Measurements from ENCODE around the gene CDK4.

CDK4 gene

DNA sequence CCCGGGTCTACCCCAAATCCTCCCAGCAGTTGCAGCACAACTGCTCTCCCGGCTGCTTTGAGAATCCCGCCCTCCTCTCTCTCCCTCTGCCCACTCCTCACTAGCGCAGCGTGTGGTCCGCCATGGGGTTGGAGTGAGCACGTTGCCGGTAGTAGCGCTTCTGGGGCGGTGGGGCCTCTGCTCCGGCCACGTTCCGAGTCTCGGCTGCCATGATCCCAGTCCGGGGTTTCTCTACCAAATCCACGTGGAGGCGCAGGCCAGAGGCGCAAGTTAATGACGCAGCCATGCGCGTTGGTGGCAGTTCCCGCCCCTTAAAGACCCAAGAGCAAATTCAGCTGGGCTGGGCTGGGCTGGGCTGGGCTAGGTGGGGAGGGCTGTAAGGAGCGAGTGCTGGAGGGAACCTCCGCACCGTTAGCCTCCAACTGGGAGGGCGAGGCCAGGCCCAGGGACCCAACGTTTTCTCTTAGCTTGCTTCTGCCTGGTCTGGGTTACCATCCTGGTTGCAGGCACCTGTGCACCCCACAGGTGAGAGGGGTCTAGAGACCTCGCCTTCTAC is 19.8 kb upstream of the CDK4 start, which contains the start of gene METTL1:
Gene METTL1 (minus strand): TSS at position 233 of the 556 bp plus-strand sequence. CDS start 22 bp downstream, at position 211.
- peak; percentile 90 to 93 for DNase-seq (ENCODE audit: low read depth in 2 of 2)

- DNase-seq (ENCODE audit: low read depth in 2 of 2), result peak; percentile 83 to 96
Observed at GRCh38 chr12:57771236-57771872, 19.2 kb upstream of the CDK4 start.

GRCh38 chr12:57770734-57771133 is 18.6 kb upstream of the CDK4 start:
- DNase-seq (ENCODE audit: low read depth in 2 of 2), result no peak

DNA sequence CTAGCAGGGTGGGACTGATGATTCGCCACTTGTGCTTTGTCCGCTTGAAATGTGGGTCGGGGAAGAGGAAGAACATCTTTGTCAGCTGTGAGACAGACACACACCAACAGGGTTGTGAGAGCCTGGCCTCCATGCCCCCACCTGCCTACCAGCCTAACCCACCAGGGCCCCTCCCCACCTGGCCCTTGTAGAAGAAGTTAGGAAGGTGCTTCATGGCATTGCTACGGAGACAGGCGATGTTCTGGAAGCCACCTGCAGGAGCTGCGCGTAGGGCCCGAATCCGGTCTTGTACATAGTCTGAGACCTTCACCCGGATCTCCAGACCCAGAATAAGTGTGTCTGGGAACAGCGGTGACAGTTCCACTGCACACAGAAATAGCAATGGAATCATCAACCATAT is 17.5 kb upstream of the CDK4 start:
- no peak for DNase-seq (ENCODE audit: low read depth in 2 of 2)

DNA sequence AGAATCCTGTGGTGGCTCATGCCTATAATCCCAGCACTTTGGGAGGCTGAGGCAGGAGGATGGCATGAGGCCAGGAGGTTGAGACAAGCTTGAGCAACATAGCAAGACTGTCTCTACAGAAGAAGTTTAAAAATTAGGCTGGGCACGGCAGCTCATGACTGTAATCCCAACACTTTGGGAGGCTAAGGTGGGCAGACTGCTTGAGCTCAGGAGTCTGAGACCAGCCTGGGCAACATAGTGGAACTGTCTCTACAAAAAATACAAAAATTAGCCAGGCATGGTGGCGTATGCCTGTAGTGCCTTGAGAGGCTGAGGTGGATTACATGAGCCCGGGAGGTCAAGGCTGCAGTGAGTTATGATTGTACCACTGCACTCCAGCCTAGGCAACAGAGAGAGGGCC is 15.8 kb upstream of the CDK4 start:
- no peak for DNase-seq (ENCODE audit: low read depth in 2 of 2)

DNA sequence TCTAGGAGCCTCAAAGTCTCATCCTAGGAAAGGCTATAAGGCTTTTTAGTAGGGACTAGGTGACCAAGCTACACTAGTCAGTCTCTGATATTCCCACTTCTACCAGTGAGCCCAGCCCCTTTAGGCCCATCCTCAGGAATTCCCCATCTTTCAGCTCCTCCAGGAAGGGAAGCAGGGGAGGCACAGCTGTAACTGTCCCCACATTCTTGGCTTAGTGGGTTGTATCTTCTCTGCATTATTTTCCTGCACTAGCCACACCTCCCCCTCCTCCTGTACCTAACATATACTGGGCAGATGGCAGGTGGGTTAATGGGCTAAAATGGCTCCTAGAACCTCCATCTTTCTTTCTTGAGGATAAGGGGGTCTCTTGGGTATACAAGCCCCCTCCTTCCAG is 15.2 kb upstream of the CDK4 start:
- DNase-seq (ENCODE audit: low read depth in 2 of 2), result no peak

GRCh38 chr12:57766464-57767304 is 14.6 kb upstream of the CDK4 start, which contains the start of gene CYP27B1:
Gene CYP27B1, minus strand, starts transcription at chr12:57767078. Its CDS starts 37 bp downstream, at chr12:57767041.
- DNase-seq (ENCODE audit: low read depth in 2 of 2), result no peak

GRCh38 chr12:57765698-57766463 is 13.8 kb upstream of the CDK4 start:
- no peak for DNase-seq (ENCODE audit: low read depth in 2 of 2)

- no peak for DNase-seq (ENCODE audit: low read depth in 2 of 2)
Observed at GRCh38 chr12:57765003-57765697, 13.0 kb upstream of the CDK4 start.

DNA sequence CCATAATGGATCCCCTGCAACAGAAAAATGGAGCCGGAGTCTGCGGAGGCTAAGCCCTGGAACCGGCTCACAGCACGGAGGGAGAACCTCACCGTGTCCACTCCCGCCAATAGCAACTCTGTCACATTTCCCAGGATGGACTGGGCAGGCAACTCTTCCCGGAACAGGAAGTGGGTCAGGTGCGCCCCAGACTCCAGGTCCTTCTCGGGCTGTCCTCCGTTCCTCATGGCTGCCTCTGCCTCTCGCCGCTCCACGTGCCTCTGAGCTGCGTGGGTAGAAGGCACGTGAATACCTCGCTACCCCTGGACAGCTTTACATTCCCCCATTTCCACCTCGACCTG is 12.5 kb upstream of the CDK4 start:
- no peak for DNase-seq (ENCODE audit: low read depth in 2 of 2)

DNA sequence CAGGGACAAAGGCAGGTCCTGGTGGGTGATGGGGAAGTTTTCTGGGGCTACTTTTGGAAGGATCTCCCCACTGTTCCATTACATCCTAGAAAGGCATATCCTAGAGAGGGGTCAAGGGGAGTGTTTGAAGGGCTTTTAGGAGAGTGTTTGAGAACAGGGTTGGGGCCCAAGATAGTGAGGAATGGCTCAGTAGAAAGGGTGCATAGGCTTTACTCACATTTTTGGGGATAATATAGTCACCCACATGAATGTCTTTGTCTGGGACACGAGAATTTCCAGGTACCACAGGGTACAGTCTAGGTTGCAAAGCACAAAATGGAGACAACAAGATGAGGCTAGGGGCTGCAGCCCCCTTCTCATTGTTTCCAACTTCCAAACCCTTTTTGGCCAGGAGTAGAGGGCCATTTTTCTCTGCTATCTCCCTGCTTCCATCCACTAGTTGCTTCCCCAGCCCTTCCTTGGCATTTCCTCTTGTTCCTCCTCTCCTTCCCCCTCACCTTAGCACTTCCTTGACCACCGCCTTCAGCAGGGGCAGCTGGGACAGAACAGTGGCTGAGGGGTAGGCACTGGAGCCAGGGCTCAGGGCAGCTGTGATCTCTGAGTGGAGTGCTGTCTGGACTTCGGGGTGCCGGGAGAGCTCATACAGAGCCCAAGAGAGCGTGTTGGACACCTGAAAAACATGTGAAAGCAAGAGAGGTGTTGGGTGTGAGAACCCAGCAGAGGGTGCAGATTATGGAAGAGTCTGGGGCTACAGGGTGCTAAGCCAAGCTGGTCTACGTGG is 12.0 kb upstream of the CDK4 start:
- DNase-seq (ENCODE audit: low read depth in 2 of 2), result no peak

DNA sequence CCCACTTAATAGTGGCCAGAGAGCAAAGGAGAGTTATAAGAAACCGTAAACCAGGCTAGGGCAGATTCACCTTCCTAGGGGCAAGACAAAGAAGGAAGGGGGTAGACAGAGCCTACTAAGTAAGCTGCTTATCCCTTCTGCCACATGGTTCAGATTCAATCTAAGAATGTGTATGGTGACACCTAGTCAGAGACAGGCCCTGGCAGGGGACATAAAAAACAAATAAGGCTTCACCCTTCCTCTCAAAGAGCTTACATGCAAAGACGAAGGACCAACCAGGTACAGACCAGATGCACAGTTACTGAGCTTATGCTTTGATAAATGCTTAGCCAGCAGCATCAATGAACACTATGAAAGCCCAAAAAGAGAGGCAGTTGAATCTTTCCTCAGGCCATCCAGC is 10.4 kb upstream of the CDK4 start:
- no peak for DNase-seq (ENCODE audit: low read depth in 2 of 2)

DNA sequence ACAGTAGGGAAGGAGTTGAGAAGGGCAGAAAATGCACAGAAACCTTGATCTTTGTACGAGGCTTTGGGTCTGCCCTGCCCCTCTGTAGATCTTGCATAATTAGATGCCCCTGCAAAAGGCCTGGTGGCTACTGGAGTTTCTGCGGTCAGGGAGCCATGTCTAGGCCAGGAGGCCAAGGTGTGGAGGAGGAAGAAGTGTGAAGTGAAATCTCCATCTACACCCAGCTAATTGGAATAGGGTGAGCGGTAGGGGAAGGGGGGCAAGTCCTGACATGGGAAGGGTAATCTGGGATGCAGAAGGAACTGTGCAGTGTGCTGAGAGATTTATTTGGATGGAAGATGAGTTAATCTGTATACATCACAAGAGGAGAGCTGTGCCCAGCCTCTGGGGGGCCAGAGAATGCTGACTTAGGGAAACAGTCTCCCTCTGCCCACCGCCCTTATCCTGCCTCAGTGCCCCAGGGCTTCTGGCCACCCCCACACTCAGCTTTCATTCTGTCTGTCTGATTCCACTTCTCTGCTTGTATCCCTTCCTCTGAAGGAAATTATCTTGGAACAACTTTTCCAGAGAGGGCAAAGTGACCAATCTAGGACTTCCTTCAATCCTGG is 9.4 kb upstream of the CDK4 start:
- no peak for DNase-seq (ENCODE audit: low read depth in 2 of 2)

- DNase-seq (ENCODE audit: low read depth in 2 of 2), result no peak
Observed at GRCh38 chr12:57760347-57760982, 8.4 kb upstream of the CDK4 start.

DNA sequence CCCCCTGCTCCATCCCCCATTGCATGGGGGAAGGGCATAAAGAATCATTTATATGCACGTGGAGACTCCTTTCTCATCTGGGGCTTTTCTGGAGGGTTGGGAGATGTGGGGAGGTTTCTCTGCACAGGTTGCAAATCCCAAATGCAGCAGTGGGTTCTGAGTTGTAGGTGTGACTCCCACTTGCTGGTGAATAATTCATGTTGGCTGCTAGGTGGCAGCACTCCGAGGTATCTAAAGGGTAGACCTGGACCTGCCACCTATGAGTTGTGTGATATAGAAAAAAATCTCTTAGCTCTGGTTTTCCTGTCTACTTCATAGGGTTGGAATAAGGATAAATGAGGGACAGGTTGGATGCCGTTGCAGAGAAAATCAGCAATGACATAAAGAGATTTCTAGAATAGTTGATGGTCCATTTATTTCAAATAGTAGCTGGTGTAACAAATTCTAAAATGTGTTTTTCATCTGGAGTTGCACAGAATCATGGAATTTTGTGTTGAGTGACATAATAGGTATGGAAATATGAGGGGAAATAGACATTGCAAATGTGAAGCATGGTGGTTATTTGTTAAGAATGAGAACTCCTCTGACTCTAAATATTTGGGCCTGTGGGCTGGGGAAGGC is 7.4 kb upstream of the CDK4 start:
- no peak for DNase-seq (ENCODE audit: low read depth in 2 of 2)

GRCh38 chr12:57758552-57759359 is 6.6 kb upstream of the CDK4 start:
- no peak for DNase-seq (ENCODE audit: low read depth in 2 of 2)

- DNase-seq (ENCODE audit: low read depth in 2 of 2), result no peak
Observed at GRCh38 chr12:57757771-57758170, 5.7 kb upstream of the CDK4 start.
